Jurkat, Clone E6-1 (cell line): Measurements from ENCODE around the gene DNAJC13. TPM values are rescaled to one million over a fixed set of nuclear protein-coding genes. Genes with fewer than 3 reads are reported as not detected.
"Not testable (repeated sequence)": the region's sequence is repeated elsewhere in the genome, so short reads cannot be mapped to it uniquely, and the experiment has no call there.

Source experiments
- DNase-seq: peaks from one replicate; pipeline ENCODE4 v3.0.0-alpha.2; 2011; ENCODE audit warnings: low read depth, low spot score
- H3K4me3 ChIP-seq: 2 replicates; pipeline ENCODE4 v1.5.1; 2011; ENCODE audit warnings: mild to moderate bottlenecking, low read length, control low read depth, moderate library complexity
- polyA plus RNA-seq: library from polyadenylated mRNA; unstranded; fragments of >200 nt; gene quantifications from one replicate; pipeline ENCODE4 v1.2.1, GENCODE V29; 2012; ENCODE audit warnings: missing spikeins; ENCODE audit not compliant: insufficient read length, insufficient read depth

Gene DNAJC13, protein sequence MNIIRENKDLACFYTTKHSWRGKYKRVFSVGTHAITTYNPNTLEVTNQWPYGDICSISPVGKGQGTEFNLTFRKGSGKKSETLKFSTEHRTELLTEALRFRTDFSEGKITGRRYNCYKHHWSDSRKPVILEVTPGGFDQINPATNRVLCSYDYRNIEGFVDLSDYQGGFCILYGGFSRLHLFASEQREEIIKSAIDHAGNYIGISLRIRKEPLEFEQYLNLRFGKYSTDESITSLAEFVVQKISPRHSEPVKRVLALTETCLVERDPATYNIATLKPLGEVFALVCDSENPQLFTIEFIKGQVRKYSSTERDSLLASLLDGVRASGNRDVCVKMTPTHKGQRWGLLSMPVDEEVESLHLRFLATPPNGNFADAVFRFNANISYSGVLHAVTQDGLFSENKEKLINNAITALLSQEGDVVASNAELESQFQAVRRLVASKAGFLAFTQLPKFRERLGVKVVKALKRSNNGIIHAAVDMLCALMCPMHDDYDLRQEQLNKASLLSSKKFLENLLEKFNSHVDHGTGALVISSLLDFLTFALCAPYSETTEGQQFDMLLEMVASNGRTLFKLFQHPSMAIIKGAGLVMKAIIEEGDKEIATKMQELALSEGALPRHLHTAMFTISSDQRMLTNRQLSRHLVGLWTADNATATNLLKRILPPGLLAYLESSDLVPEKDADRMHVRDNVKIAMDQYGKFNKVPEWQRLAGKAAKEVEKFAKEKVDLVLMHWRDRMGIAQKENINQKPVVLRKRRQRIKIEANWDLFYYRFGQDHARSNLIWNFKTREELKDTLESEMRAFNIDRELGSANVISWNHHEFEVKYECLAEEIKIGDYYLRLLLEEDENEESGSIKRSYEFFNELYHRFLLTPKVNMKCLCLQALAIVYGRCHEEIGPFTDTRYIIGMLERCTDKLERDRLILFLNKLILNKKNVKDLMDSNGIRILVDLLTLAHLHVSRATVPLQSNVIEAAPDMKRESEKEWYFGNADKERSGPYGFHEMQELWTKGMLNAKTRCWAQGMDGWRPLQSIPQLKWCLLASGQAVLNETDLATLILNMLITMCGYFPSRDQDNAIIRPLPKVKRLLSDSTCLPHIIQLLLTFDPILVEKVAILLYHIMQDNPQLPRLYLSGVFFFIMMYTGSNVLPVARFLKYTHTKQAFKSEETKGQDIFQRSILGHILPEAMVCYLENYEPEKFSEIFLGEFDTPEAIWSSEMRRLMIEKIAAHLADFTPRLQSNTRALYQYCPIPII (N-terminal part only)
- polyA plus RNA-seq: 22.8 TPM

GRCh38 chr3:132416807-132417694 lies at the start of gene DNAJC13:
Gene DNAJC13, plus strand, starts transcription at chr3:132417502. Its CDS starts 17,049 bp downstream, at chr3:132434551.
- DNase-seq: peak; percentile 89
- peak within 1 kb of the TSS; percentile 69 for H3K4me3 ChIP-seq

DNA sequence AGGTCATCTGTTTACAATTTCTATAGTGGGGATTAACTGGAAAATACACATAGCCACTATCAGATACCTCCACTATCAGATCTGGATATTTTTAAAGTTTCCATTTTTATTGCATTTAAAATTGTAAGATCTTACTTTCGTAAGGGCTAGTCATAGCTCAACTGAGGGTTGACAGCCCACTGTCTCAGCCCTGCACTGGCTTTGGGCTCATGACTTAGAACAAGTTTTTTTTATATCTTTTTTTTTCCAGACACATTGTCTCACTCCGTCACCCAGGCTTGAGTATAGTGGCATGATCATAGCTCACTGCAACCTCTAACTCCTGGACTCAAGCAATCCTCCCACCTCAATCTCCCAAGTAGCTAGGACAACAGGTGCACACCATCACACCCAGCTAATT lies 48.8 kb upstream of the DNAJC13 start:
- no peak overlapping the region for H3K4me3 ChIP-seq
- DNase-seq: no peak

GRCh38 chr3:132368962-132369361 lies 48.3 kb upstream of the DNAJC13 start:
- no peak overlapping the region for H3K4me3 ChIP-seq
- no peak for DNase-seq

DNA sequence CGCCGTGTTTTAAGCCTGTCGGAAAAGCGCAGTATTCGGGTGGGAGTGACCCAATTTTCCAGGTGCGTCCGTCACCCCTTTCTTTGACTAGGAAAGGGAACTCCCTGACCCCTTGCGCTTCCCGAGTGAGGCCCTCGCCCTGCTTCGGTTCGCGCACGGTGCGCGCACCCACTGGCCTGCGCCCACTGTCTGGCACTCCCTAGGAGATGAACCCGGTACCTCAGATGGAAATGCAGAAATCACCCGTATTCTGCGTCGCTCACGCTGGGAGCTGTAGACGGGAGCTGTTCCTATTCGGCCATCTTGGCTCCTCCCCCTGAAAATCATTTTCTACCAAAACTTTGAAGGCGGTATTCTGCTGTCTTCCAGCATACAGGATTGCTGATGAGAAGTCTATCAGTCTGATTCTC lies 40.4 kb upstream of the DNAJC13 start:
- H3K4me3 ChIP-seq, DNase-seq: not testable (repeated sequence)

GRCh38 chr3:132378048-132378762 lies 39.1 kb upstream of the DNAJC13 start:
- H3K4me3 ChIP-seq: no peak overlapping the region
- no peak for DNase-seq

GRCh38 chr3:132378846-132379245 lies 38.5 kb upstream of the DNAJC13 start:
- no peak for DNase-seq
- no peak overlapping the region for H3K4me3 ChIP-seq

GRCh38 chr3:132380920-132381319 lies 36.4 kb upstream of the DNAJC13 start:
- H3K4me3 ChIP-seq: no peak overlapping the region
- DNase-seq: no peak

- H3K4me3 ChIP-seq: no peak overlapping the region
- DNase-seq: no peak
Observed at GRCh38 chr3:132381348-132381944, 35.9 kb upstream of the DNAJC13 start.

DNA sequence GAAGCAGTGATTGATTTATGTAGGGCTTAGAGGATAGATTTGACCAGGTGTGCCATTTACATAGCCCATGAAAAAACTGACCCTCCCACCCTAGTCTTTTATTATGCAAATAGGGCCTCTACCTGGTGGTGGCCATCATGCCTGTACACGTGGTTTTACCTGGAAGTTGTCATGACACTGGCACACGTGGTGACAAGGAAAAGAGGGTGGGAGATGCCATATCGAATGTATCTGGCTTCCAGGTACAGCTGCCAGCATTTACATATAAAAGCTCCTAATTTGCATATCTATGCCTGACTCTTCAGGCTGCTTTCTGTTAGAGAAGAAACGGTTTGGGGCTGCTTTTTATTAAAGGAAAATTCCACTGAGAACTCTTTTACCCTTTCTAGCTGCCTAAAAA lies 35.0 kb upstream of the DNAJC13 start:
- no peak for DNase-seq

DNA sequence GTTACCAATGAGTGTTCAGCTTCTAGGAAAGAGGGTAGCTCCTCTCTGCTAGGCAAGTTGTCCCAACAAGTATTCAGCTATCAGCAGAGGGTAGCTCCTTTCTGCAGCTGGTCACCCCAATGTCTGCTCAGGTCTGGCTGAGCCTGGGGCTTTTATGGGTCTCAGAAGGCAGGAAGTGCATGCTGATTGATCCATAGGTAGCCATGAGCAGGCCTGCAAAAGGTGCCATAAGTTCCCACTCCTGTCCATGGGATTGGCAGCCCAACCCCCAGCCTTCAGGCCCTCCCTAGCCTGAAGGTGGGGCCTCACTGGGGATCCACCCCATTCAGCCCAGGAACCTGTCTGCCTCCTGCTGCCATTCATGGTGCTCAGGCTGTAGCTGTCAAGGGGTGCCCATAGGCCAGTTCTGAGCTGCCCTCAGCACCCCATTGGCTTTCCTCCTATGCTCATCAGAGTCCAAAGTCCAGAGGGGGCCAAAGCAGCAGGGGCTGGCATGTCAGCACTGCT lies 34.6 kb upstream of the DNAJC13 start:
- no peak for DNase-seq
- no peak overlapping the region for H3K4me3 ChIP-seq

More for the DNA sequence above, 35.0 kb upstream of the DNAJC13 start:
- no peak overlapping the region for H3K4me3 ChIP-seq

- no peak overlapping the region for H3K4me3 ChIP-seq
Observed at GRCh38 chr3:132386259-132386658, 31.0 kb upstream of the DNAJC13 start.

DNA sequence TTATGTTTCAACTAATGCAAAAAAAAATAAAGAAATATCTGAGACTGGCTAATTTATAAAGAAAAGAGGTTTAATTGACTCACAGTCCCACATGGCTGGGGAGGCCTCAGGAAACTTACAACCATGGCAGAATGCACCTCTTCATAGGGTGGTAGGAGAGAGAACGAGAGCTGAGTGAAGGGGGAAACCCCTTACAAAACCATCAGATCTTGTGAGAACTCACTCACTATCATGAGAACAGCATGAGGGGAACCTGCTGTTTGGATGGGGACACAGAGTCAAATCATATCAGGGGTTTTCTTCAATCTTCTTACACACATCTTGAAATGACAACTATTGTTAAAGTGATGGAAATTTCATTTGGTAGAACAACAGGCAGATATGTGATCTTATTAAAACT lies 24.6 kb upstream of the DNAJC13 start:
- H3K4me3 ChIP-seq, DNase-seq: not testable (repeated sequence)

More at GRCh38 chr3:132386259-132386658, 31.0 kb upstream of the DNAJC13 start:
- no peak for DNase-seq

DNA sequence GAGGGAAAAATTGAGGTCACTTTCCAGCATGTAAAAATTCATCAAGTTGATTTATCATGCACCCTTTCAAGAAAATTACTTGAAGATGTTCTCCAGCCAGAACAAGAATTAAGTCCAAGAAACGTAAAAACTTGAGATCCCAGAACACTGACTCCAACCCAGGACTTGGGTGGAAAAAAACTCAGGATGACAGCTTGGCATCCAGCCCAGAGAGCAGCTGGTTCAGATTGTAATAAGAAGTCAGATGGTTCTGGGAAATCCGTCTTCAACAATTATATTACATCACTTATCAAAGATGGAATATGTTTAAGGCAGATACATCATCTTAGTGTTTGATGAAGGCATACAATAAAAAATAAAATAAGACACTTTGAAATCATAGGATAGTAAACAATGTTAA lies 23.0 kb upstream of the DNAJC13 start:
- DNase-seq: no peak
- H3K4me3 ChIP-seq: no peak overlapping the region

DNA sequence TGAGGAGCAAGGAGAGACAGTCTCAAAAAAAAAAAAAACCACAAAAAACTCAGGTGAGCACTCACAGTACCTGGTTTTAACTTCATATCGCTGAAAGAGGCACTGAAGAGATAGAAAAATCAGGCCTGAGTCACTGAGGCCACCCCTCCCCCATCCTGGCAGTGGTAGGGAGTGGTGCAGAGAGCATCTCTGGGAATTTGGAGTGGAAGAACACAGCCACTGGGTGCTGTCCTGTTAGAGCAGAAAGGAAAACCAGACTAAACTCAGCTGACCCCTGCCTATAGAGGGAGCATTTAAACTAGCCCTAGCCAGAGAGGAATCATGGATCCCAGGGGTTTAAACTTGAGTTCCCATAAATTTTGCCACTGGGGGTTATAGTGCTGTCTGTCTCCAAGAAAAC lies 22.2 kb upstream of the DNAJC13 start:
- no peak overlapping the region for H3K4me3 ChIP-seq
- DNase-seq: no peak

DNA sequence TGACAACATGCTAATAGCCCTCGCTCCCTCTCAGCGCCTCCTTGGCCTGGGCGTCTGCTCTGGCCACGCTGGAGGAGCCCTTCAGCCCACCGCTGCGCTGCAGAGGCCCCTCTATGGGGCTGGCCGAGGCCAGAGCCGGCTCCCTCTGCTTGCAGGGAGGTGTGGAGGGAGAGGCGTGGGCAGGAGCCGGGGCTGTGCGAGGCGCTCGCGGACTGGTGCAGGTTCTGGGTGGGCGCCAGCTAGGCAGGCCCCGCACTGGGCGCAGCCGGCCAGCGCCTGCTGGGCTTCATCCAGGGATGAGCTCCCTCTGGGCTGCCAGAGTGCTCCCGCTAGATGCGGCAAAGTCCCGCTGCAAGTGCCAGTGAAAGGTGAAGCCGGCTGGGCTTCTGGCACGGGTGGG lies 21.0 kb upstream of the DNAJC13 start:
- no peak for DNase-seq

GRCh38 chr3:132396776-132397175 lies 20.5 kb upstream of the DNAJC13 start:
- DNase-seq, H3K4me3 ChIP-seq: not testable (repeated sequence)

More for the DNA sequence above, 21.0 kb upstream of the DNAJC13 start:
- no peak overlapping the region for H3K4me3 ChIP-seq
